Tibial artery (tissue), 4 donors: ENCODE measurements around the gene GRK4.
"Not testable (repeated sequence)": the region's sequence is repeated elsewhere in the genome, so short reads cannot be mapped to it uniquely, and the experiment has no call there.

Source experiments
- DNase-seq, 2 donors: peaks; one replicate each; pipeline ENCODE4 v3.0.0-alpha.2; 2019
- H3K27ac ChIP-seq, 2 donors: fragments of 200-600 bp; sonication (generic) in 1 of 2; 1 replicate in 1 of 2; 2 replicates in 1 of 2; pipeline ENCODE4 v1.5.1; 2018 to 2019; ENCODE audit warnings: mild to moderate bottlenecking in 1 of 2
- H3K27me3 ChIP-seq, 2 donors: fragments of 200-600 bp; sonication (generic) in 1 of 2; one replicate each; pipeline versions ENCODE4 v1.5.1 to v1.6.0; 2016 to 2019
- H3K36me3 ChIP-seq, 3 donors: fragments of 200-600 bp; sonication (generic) in 2 of 3; one replicate each; pipeline ENCODE4 v1.5.1; 2016 to 2019; ENCODE audit warnings: mild to moderate bottlenecking in 2 of 3
- H3K4me1 ChIP-seq, 4 donors: fragments of 200-600 bp; sonication (generic) in 2 of 4; 1 replicate in 3 of 4; 2 replicates in 1 of 4; pipeline ENCODE4 v1.5.1; 2016 to 2019
- H3K4me3 ChIP-seq, 2 donors: fragments of 200-600 bp; sonication (generic) in 1 of 2; 1 replicate in 1 of 2; 2 replicates in 1 of 2; pipeline ENCODE4 v1.5.1; 2018 to 2019; ENCODE audit warnings: mild to moderate bottlenecking in 2 of 2
- H3K9me3 ChIP-seq, 3 donors: fragments of 200-600 bp; sonication (generic) in 1 of 3; one replicate each; pipeline ENCODE4 v1.5.1; 2016 to 2019
- intact Hi-C: fragments of 100-400 bp; cut with DNase I; formaldehyde crosslinking; loops from one replicate; pipeline ENCODE4 v1.15.0; 2023; ENCODE audit warnings: low total_unique reads
- TF ChIP-seq, protein P1 (sequence below), 2 experiments: fragments of 200-600 bp in 1 of 2; fragments of 450-650 bp in 1 of 2; IDR thresholded peaks; one replicate each; pipeline ENCODE4 v1.5.1; 2017 to 2019; ENCODE audit warnings: antibody characterized with exemption in 2 of 2, mild to moderate bottlenecking in 1 of 2, moderate library complexity in 1 of 2

The GRK4 gene

DNA sequence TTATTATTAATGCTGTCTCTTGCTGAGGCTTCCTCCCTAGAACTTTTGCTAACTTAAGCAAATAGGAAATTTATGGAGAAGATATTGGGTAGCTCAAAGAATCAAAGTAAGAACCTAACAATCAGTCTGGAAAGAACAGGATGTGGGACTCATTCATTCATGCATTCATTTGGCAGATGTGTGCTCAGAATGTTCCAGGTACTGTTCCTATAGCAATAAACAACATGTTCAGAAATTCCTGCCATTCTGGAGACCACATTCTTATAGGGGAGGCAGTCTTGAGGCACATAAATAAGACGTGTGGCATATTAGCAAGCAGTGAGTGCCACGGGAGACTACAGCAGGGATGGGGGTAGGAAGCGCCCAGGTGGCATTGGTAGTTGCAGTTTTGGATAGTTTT is 5.0 kb downstream of the GRK4 start:
- Histone ChIP-seq H3K27me3 (no peaks in the 10 kb centered on the region), H3K9me3 (no peaks in the 10 kb centered on the region), H3K36me3 (no peaks in the 10 kb centered on the region), H3K4me3 (no peak overlapping the region), H3K4me1 (peaks cover 0 to 10% (median 4%) of the 10 kb centered on the region in 4 donors), H3K27ac (no peak overlapping the region)
- TF ChIP-seq, protein P1, sequence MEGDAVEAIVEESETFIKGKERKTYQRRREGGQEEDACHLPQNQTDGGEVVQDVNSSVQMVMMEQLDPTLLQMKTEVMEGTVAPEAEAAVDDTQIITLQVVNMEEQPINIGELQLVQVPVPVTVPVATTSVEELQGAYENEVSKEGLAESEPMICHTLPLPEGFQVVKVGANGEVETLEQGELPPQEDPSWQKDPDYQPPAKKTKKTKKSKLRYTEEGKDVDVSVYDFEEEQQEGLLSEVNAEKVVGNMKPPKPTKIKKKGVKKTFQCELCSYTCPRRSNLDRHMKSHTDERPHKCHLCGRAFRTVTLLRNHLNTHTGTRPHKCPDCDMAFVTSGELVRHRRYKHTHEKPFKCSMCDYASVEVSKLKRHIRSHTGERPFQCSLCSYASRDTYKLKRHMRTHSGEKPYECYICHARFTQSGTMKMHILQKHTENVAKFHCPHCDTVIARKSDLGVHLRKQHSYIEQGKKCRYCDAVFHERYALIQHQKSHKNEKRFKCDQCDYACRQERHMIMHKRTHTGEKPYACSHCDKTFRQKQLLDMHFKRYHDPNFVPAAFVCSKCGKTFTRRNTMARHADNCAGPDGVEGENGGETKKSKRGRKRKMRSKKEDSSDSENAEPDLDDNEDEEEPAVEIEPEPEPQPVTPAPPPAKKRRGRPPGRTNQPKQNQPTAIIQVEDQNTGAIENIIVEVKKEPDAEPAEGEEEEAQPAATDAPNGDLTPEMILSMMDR (IDR thresholded peaks at IDR 0.05) = no peak
- intact Hi-C loops = no loop called here
- DNase-seq = no peak

DNA sequence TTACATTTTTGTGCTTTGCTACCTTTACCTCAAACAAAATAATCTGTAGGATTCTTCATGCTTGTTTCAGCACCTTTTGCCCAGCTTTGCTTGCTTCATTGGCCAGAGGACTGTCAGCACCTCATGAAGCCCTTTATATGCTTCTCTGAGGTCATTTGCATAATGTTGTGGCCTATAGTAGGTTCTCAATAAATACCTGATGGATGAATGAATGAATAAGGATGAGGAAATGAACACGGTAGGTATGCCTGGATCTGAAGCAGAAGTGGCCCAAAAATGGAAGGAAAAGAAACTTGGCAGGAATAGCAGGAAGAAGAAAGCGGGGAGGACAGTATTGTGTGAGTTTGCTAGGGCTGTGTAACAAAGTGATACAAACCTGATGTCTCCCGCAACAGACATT is 7.9 kb downstream of the GRK4 start:
- TF ChIP-seq, protein P1 (IDR thresholded peaks at IDR 0.05) = no peak
- Histone ChIP-seq H3K36me3 (no peaks in the 10 kb centered on the region), H3K27me3 (no peaks in the 10 kb centered on the region), H3K4me1 (no peaks in the 10 kb centered on the region), H3K27ac (no peak overlapping the region), H3K4me3 (no peak overlapping the region), H3K9me3 (no peaks in the 10 kb centered on the region)
- intact Hi-C loops = no loop called here
- DNase-seq = no peak

DNA sequence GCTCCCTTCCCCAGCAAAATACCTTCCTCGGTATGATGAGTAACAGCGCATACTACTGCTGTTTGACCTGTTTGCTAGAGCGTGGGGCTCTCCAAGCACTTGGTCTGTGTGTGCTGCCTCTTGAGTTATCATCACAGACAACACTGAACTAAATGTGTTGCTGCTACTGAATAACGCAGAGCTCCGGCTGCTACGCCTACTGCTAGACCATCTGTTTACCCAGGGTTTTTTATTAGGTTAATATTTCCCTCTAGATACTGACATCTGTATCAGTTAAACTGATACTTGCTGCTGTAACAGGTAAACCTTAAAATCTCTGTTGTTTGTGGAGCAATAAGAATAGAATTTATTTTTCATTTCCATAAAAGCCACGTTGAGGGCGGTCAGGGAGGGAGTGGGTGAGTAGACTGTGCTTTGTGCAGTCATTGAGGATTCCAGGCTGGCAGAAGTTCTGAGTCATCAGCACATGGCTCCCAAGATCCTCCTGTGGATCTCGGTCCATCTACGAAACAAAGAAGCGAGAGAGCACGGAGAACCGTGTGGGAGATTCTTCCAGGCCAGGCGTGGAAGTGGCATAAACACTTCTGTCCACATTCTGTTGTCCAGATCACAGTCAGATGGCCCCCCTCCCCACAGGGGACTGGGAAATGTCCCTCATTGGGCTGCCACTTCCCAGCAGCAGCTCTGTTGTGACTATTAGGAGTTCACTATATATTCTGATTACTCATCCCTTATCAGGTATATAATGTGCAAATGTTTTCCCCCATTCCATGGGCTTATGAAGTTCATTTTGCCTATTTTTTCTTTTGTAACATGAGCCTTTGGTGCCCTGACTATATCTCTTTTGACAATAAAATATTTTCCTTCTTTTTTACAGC is 14.1 kb downstream of the GRK4 start:
- intact Hi-C loops = no loop called here
- no peaks in the 10 kb centered on the region for H3K27me3 ChIP-seq
- H3K9me3 ChIP-seq = peaks cover 0 to 14% (median 0%) of the 10 kb centered on the region in 3 donors
- DNase-seq = no peak
- H3K4me1 ChIP-seq = no peaks in the 10 kb centered on the region
- H3K27ac ChIP-seq = no peak overlapping the region
- no peak overlapping the region for H3K4me3 ChIP-seq
- TF ChIP-seq, protein P1 (IDR thresholded peaks at IDR 0.05) = no peak
- no peaks in the 10 kb centered on the region for H3K36me3 ChIP-seq

DNA sequence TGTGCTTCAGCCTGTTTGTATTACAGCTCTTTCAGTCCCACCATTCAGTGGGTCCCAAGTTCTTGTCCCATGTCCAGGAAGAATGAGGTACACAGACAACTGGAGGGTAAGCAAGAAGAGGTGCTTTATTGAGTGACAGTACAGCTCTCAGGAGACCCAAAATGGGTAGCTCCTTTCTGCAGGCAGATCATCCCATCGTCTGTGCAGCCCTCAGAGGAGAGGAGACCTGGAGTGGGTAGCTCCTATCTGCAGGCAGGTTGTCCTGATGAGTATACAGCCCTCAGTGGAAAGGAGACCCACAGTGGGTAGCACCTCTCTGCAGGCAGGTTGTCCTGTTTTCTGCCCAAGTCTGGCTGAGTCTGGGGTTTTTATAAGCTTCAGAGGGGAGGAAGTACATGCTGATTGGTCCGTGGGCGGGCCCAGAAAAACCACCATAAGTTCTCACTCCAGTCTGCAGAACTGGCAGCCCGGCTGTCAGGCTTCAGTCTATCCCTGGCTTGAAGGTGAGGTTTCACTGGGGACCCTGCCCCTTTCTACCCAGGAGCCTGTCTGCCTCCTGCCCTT is 18.0 kb downstream of the GRK4 start:
- Histone ChIP-seq H3K4me1 (no peaks in the 10 kb centered on the region), H3K27me3 (no peaks in the 10 kb centered on the region), H3K9me3 (peaks cover 0 to 14% (median 0%) of the 10 kb centered on the region in 3 donors), H3K27ac (no peak overlapping the region), H3K4me3 (no peak overlapping the region), H3K36me3 (no peaks in the 10 kb centered on the region)
- intact Hi-C loops = no loop called here
- DNase-seq = no peak
- TF ChIP-seq, protein P1 (IDR thresholded peaks at IDR 0.05) = no peak

DNA sequence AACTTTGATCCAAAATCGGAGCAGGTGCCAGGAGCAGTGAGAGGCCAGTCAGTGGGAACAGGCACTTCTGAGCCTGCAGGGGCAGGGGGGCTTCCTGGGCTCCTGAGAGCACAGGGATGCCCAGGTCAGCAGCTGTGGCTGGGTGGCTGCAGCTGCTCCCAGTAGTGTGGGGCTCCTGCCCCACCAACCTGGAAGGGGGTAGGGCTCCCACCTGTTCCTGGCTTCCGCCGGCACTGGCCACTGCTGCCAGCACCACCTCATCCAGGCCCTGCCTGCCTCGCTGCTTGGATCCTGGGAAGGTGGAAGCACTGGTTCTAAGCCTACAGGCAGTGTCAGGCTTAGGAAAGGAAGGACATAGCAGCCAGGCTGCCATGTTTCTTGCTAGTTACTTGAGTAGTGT is 18.6 kb downstream of the GRK4 start:
- intact Hi-C loops = no loop called here
- TF ChIP-seq, protein P1 (IDR thresholded peaks at IDR 0.05) = no peak
- Histone ChIP-seq H3K4me1 (no peaks in the 10 kb centered on the region), H3K36me3 (no peaks in the 10 kb centered on the region), H3K4me3 (no peak overlapping the region), H3K27me3 (no peaks in the 10 kb centered on the region), H3K9me3 (peaks cover 0 to 14% (median 0%) of the 10 kb centered on the region in 3 donors), H3K27ac (no peak overlapping the region)
- no peak for DNase-seq

DNA sequence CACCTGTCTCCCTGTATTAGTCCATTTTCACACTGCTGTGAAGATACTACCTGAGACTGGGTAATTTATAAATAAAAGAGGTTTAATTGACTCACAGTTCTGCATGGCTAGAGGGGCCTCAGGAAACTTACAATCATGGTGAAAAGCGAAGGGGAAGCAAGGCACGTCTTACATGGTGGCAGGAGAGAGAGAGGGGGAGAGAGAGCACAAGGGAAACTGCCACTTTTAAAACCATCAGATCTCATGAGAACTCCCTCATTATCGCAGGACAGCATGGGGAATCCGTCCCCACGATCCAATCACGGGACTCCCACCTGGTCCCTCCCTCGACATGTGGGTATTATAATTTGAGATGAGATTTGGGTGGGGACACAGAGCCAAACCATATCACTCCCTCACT is 20.3 kb downstream of the GRK4 start:
- H3K27me3 ChIP-seq, DNase-seq, H3K27ac ChIP-seq, H3K4me3 ChIP-seq, H3K4me1 ChIP-seq, intact Hi-C loops, H3K36me3 ChIP-seq: not testable (repeated sequence)
- peaks cover 0 to 14% (median 0%) of the 10 kb centered on the region in 3 donors for H3K9me3 ChIP-seq
